Lung microvascular endothelial cell (primary cell): ENCODE results near the gene TADA2B. TPM values are rescaled to one million over a fixed set of nuclear protein-coding genes. Genes with fewer than 3 reads are reported as not detected.

Experiments used
- DNase-seq, 2 donors: peaks; one replicate each; pipeline versions ENCODE4 v3.0.0 to v3.0.0-alpha.2; 2010; ENCODE audit warnings: low read depth in 2 of 2
- total RNA-seq: library from RNA; depleted of rRNA; stranded (reverse); fragments of >200 nt; gene quantifications from 2 replicates; pipeline ENCODE4 v1.2.1, GENCODE V29; 2014

TADA2B gene
- total RNA-seq = 6.1 and 9.5 TPM in 2 replicates

- peak; percentile 62 to 63 for DNase-seq
Measured at GRCh38 chr4:7043284-7044136, at the start of gene TADA2B. TSS of gene TADA2B (plus strand) at chr4:7043372. CDS start at chr4:7043580, 208 bp downstream.

DNA sequence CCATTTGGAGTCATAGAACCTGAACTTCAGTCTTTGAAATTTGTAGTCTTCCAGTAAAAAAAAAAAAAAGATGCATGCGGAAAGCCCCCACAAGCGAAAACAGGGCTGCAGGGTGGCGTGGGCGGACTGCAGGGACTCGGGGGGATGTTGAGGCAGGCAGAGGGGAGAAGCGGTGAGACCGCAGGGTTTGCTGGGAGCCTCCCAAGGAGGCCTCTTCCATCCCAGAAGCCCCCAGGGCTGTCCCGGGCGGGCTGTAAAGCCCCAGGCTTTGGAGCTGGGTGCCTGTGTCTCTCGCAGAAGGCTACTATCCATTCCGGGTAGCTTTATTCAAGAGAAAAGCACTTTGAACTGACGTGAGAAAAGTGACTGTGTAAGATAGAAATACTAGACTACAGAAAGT is 46.7 kb upstream of the TADA2B start:
- DNase-seq = no peak

GRCh38 chr4:6999172-7000086 is 43.7 kb upstream of the TADA2B start:
- DNase-seq = no peak

GRCh38 chr4:7000421-7001176 is 42.6 kb upstream of the TADA2B start:
- DNase-seq = no peak

DNA sequence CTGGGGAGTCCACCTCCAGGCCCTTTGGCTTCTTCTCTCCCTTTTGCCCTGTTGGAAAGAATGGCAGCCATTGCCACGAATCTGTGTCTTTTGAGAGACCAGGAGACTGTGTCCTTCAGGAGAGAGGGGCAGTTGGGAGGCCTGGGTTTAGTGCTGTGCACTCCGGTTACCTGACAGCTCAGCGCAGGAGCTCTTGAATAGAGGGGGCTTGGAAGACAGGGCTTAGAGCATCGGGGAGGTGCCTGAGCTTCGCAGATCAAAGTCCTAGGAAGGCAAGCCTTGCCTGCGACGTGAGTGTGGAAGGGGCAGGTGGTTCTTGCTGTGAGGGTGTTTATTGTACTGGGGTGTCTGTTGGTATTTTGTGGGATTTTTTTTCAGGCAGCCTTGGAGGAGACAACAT is 41.9 kb upstream of the TADA2B start:
- DNase-seq = no peak

DNA sequence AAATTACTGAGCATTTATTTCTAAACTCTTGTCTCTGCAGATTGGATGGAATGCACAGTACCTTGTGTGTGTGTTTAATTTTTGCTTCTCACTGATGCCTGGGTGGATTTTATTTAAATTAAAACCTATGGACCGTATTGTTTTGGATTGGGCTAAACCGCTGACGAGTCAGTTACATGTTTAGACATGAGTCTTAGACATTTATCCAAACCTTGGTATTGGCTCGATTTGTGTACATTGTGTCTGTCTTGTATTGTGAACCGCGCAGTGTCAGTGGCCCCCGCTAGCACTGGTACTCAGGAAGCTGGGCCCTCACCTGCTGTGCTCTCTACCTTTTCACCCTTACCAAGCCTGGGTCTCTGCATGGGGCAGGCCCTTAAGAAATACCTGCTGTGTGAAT is 40.8 kb upstream of the TADA2B start:
- DNase-seq = no peak

DNA sequence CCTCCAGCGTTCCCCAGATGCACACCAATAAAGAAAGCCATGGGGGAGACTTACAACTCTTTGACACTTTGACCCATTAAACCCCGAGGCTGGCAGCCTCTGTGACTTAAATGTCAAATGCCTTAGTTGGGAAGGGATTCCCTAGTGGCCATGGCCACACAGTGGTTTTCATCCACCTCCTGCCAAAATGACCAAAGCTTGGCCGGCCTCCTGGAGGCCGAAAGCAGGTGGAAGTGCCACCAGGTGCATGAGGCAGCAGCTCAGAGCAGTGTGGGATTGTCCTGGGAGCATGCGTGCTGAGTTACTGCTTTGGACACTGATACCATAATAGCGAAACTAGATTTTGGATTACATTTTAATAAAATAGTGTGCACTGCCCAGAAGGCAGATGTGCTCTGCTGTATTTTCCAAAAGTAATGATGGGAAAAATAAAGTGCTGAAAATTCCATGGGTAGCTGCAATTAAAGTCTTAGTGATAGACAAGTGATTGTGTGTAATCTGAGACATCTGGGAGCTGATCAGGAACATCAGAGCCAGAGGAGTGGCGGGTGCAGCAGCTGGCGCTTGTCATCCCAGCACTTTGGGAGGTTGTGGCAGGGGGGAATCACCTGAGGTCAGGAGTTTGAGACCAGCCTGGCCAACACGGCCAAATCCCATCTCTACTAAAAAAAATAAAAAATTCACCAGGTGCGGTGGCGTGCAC is 39.8 kb upstream of the TADA2B start:
- no peak for DNase-seq

DNA sequence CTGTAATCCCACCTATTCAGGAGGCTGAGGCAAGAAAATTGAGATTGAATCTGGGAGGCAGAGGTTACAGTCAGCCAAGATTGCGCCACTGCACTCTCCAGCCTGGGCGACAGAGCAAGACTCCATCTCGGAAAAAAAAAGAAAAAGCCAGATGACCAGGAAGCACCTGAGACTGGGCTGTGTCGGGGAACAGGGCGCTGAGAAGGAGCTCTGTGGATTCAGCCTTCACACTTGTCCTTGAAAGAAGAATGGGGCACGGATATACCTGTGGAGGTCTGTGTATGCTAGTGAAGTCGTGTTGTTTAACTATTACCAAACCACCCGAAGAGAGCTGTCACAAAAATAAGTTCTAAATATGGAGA is 39.3 kb upstream of the TADA2B start:
- DNase-seq = no peak

DNA sequence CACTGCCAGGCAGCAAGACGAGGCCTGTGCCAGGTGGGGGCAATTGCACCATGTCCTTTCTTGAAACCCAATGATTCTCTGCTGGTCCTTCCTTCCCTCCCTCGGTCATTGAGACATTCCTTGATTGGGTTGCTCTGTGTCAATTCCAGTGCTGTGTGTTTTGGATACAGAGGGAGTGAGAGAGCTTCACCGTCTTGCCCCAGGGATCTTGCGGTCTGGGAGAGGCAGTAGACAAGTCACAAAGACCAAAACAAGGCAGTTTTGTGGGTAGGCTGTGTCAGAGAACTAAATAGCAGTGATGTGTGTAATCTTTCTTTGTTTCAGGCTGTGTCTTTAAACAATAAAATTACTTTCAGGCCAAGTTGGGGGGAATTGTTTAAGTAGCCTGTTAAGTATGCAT is 38.8 kb upstream of the TADA2B start:
- no peak for DNase-seq

GRCh38 chr4:7005571-7005970 is 37.6 kb upstream of the TADA2B start:
- no peak for DNase-seq

DNA sequence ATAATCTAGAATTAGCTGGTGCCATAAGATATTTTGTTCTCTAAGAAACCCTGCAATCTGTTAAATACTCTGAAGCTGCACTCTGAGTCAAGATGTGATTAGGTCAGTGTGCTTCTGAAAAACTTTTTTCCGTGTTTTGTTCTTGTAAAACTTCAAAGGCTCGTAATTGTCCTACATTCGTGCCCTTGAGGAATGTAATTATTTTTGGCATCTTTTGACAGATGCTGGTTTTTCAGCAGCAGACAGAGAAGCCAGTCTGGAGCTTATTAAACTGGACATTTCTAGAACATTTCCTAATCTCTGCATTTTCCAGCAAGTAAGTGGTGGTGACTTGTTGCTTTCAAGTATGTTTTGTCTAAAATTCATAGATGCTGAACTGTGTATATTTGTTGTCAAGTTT is 36.8 kb upstream of the TADA2B start:
- DNase-seq = no peak

DNA sequence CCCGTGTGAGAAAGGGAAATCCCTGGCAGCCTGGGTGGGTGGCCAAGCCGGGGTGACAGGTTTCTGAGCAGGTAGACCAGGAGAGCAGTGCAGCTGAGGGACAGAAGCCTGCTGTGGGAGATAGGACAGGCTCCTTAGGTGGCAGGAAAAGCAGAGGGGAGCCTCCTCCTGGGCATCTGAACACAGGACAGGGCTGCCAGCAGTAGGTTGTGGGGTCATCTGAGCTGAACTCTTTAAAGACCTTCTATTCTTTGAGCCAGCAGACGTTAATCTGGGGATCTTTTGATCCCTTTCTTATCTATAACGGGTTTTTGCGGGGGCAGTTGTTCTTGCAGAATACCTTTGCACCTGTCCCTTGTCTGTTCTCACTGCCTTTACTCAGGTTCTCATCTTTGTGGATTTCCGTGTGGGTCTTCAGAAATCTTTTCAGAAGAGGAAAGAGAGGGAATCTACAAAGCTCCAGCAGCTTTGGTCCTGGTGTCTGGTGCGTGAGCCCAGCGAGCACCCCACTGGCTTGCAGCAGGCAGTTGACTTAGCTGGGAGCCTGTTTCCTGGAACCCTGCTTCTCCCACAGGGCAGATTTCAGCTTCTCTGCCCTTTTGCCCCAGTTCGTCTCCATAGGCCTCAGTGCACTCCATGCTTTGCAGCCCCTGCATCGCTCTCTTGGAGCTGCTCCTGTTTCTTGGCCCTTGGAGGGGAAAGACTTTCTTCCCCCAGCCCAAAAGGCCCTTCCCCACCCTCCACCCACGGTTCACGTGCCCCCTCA is 35.8 kb upstream of the TADA2B start:
- no peak for DNase-seq

GRCh38 chr4:7007944-7008343 is 35.2 kb upstream of the TADA2B start:
- peak in 1 of 2 donors; percentile 57 for DNase-seq

DNA sequence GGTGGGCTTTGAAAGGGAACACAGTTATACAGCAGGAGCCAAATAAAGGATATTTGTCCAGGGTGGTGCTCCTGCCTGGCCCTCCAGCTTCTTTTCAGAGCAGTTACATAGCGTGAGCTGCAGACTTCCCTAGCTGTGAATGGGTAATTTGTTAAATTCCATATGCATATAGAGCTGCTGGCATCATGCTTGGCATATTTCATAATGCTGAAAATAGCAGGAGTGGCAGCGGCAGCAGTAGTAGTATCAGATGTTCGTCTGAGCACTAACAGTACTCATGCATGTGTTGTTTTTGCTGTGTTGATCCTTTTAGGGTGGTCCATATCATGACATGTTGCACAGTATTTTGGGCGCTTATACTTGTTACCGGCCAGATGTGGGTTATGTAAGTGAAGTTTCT is 33.6 kb upstream of the TADA2B start:
- no peak for DNase-seq

DNA sequence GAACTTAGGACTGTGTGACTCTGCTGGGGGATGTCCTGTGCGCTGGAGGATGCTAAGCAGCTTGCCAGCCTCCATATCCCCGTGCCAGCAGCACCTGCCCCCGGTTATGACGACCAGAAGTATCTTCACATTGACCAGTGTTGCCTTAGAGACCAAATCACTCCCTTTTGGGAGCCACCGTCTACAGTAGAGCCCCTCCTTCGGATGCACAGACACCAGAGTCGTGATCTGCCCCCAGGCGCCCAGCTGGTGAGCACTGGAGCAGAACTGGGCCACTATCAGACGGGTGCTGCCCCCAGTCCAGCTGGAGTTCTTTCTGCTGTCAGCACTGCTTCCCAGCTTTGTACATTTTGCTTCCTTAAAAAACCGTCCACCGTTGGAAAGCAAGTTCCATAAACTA is 30.0 kb upstream of the TADA2B start:
- no peak for DNase-seq

GRCh38 chr4:7014815-7015214 is 28.4 kb upstream of the TADA2B start:
- DNase-seq = no peak

DNA sequence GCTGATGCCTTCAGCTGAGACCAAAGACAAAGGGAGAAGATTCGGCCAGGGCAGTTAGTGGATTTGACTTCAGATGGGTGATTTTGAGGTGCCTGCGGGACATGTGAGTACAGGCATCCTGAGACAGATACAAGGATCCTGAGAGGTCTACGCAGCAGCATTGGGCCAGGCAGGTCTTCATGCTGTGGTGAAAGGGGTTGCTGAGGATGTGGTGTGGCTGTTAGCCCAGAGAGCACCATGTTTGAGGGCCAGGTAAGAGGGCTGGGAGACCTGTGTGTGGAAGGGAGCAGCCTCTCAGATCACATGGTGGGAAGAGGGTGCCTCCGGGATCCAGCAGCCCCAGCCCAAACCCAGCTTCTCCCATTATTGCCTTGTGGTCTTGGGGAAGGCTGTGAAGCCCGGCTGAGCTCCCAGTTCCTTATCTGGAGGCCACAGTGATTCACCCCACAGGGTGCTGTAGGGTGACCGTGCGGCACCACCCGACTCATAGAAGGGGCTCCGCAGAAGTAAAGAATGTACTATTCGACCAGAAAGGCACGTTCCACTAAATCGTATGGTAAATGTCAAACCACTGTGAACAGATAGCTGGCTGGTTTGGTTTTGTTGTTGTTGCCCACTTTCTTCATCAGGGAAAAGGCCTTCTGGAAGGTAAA is 27.7 kb upstream of the TADA2B start:
- DNase-seq = no peak

GRCh38 chr4:7016086-7016485 is 27.1 kb upstream of the TADA2B start:
- no peak for DNase-seq

DNA sequence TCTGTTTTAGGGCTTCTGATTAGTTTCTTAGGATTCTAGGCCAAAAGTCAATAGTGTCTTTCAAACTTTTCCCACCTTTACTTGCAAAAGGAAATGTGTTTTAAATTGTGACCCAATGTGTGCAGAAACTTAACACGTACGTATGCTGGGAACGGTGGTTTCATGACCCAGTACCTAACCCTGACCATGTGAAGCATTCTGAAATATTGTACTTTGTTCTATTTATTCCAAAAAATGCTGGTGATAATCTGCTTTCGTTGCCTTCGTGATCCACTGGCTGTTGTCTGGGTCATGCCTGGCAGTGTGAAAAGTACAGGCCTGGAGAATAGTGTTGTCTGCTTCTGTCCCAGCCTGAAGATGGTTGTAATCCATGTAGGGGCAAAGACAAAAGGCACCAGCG is 26.7 kb upstream of the TADA2B start:
- DNase-seq = no peak

DNA sequence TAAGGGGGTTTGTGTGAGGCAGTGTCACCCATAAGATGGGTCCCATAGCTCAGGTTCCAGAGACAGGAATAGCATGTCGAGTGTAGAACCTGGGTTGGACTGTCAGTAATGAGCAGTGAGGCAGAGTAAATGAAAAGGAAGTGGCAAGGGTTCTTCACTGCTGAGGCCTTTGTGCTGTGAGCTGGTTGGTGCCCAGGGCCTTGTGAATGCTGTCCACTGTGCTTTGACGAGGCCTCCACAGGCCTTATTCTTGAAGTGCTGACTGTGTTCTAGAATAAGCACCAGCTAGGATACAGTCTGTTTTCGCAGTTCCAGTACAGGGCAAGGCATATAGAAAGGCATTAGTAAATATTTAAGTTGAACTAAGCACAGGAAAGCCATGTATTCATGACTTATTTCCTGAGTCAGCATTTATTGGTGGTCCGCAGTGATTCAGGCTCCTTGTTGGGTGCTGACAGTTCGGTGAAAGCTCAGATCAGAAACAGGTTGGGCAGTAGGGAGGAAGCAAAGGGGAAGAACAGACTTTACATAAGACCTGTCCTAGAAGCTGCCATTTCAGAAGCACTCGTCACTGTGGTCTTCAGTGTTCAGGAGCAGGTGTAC is 25.6 kb upstream of the TADA2B start:
- no peak for DNase-seq
